DMS153 (cell line): ENCODE results near the gene CCDC141.

Experiments used
- DNase-seq: peaks from one replicate; lab custom pipeline; 2025; lab: John Stamatoyannopoulos, UW

Gene CCDC141

GRCh38 chr2:178962805-178963433 lies 87.0 kb downstream of the CCDC141 start:
- no peak for DNase-seq

- DNase-seq: no peak
Measured at GRCh38 chr2:178962152-178962551, 87.8 kb downstream of the CCDC141 start.

DNA sequence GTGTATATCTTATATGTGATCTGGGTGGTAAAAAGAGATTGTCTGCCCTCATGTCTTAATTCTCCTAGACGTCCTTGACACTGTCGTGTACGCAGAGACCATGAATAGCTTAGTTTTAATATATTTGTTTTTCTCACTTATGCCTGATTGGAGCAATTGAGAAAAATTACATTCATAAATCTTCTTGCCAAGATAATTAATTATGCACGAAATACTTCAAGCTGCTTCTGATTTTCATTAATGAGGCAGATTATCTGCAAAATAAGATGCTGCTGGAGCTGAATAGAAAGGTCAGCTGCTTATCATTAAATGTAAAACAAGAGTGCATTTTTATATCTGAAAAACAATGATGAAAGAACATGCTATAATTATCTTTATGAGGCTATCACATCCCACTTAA lies 95.9 kb downstream of the CCDC141 start:
- DNase-seq: no peak

DNA sequence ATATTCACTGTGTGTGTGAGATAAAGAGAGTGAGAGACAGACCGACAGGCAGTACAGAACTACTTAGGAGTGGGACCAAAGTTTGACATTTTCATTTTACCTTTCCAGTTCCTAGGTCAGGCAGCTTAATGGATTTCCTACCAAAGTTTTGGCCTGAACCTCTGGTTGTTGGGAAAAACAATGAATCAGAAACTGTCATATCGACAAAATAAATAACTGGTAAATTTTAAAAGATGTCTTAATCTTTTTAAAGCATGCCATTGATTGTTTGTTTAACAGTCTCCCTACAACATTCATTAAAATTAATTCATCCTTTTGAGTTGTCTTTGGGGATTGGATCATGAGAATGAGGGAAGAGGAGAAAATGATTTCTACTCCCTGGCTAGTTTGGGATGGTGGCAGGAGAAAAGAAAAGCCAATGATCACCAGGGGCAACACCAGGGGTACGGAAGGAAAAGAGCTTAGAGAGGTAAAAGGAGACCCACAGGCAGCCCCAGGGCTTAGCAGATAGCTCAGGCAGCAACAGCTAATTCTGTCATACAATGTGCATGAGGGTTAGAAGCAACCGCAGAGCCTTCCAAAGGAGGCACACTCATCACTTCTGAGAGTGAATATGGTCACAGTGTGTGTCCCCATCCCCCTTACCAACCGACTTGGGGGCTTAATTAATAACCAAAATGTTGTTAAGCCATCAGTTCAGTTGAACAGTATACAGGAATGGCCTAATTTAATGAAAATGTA lies 98.5 kb downstream of the CCDC141 start:
- no peak for DNase-seq

DNA sequence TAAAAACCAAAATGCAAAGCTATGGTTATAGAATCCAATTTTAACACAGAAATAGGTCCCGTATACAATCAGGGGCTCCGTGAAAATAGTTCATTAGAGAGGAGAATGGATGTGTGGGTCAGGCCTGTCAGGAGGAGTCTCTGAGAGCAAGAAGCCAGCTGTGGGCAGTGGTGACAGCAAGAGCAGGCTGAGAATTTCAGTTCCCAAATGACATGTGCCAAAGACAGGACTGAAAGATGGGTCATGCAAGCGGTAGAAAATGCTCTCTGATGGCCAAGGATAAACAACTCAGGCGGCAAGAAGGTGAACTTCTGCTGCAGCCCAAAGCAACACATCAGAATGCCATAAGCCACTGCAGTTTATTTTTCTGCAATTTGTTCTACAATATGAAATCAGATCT lies 100.4 kb downstream of the CCDC141 start:
- DNase-seq: no peak

DNA sequence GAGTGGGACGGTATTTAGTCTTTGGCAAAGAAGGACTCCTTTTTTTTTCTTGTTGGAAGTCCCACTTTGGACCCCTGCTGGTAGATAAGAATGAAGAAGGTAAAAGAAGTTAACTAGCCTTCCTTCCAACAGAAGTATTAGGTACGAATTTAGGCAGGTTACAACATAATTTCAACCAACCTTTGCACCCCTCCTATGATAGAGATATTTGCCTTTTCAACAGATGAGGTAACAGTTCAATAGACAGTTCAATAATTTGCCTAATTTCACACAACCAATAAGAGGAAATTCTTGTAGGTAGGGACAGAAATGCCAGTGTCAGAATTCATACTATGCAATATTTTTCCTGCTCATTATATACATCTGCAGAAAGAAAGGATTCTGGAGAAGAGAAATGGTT lies 100.8 kb downstream of the CCDC141 start:
- no peak for DNase-seq

- DNase-seq: no peak
Measured at GRCh38 chr2:178947006-178947405, 102.9 kb downstream of the CCDC141 start.

- no peak for DNase-seq
Measured at GRCh38 chr2:178946494-178946893, 103.4 kb downstream of the CCDC141 start.

DNA sequence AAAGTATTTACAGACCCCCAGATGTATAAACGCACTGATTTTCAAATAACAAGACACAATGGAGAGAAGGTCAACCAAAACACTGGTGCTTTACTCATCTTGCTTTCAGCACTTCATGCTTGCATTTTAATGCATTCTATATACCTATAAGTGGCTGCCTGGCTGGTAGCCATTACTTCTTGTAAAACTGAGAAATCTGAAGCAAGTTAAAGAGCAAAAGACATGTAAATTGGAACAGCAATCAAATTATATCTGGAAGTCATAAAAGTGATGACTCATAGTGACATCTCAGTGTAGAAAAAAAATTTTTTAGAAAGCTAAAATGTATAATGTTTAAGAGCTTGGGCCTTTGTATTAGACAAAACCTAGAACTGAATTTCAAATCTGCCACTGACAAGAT lies 106.2 kb downstream of the CCDC141 start:
- DNase-seq: no peak

DNA sequence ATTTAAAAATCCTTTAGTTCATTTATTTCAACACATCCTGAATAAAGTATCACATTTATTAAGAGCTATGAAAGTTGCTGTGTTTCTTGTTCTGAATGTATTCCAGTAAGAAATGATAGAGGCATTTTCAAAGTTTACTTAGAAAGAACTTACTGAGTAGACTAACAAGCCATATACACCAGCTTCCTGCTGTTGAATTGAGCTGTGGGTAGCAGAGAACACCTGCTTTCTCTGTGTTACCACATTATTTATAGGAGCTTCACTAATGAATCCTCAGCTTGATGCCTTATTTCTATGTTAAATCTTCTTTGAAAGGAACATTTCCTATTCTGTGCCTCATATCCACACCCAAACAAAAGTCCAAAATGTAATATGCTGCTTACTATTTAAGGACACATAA lies 115.4 kb downstream of the CCDC141 start:
- no peak for DNase-seq

- DNase-seq: no peak
Measured at GRCh38 chr2:178933493-178933892, 116.4 kb downstream of the CCDC141 start.

DNA sequence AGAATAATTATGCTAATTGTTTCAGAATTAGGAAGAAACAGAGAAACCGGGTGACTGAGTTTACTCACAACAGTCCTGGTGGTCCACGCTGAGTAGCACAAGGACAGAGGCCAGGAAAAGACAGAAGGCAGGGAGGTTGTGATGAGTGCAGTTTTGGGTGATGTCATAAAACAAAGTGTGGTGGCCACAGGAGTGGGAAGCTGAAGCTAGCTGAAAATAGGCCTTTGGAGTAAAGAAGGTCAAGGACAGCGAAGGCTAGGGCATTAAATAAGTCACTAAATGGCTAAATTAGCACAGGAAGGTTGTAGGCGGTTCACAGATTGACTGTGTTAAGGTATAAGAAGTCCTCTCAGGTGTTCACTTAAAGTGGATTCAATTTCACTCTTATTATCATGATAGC lies 121.9 kb downstream of the CCDC141 start:
- no peak for DNase-seq

DNA sequence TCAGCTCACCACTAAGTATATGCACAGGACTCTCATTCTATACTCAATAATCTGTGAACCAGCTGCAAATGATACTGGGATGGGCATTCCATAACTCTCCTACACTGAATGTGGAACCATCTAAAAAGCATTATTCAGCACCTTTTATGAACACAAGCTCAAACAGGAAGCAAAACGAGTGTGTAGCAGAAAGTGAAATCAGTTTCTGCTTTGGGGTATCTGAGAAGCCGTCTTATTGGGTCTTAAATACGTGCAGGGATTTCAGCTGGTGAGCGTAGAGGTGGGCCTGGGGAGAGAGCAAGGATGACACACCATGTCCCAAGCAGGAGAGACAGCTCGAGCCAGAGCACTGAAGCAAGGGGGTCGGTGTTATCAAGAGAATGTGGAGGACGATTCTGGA lies 122.8 kb downstream of the CCDC141 start:
- no peak for DNase-seq

DNA sequence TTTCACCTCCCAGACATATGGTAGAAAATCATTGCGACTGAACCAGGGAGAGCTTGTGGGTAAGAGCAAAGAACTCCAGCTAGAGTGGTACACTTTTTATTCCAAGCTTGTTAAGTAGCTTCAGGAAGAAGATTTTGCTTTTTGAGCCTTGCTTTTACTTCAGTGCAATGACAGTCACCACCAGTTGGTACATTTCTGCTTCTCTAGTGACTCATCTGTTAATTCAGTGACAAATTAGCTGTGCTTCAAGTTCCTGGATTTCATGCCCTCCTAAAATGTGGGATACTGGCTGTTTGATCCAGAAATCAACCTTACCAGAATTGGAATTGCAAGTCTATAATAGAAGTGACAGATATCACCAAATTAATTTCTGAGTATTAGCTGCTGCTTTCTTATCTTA lies 125.1 kb downstream of the CCDC141 start:
- no peak for DNase-seq

DNA sequence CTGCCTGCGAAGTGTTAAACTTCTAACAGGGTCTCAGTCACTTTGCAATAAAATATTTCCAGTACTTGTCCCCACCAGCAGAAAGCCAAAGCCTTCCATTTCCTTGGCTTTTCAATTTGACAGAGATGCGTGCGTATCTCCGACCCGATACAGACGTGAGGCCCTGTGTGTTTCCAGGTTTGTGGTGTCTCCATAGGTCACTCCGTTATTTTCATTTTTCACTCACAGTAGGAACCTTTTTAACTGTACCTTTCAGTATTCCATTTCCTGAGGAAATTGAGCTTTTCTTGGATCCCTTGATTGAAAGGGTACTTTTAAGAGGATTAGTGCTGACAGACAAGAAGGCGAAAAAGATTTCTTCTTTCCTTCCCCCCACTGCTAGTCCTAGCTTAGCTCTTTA lies 126.4 kb downstream of the CCDC141 start:
- no peak for DNase-seq

GRCh38 chr2:178920916-178921513 lies 128.9 kb downstream of the CCDC141 start:
- no peak for DNase-seq

- no peak for DNase-seq
Measured at GRCh38 chr2:178917555-178917954, 132.4 kb downstream of the CCDC141 start.

GRCh38 chr2:178915423-178916173 lies 134.3 kb downstream of the CCDC141 start:
- no peak for DNase-seq

DNA sequence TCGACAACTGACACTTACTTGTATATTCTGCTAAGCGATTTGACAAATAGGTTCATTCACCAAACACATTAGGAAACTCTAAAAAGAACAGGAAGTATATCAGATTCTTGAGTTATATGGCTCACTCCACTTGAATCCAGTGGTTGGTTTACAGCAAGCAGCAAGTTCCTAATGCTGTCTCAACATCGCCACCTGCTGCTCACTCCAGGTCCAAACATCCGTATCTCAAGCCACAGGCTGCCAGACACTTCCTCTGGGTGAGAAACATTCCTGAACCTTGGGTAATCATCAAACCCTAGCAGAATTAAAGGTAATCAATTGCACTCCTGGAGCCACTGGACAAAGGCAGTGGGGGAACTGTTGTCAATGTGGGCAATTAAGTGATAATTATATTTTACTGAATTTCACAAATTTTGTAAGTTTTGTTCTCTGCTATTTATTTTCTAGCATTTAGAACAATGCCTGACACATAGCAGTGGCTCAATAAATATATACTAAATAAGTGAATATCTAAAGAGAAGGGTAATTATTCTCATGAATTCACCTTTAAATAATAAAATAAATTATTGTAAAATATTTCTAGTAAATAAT lies 135.6 kb downstream of the CCDC141 start:
- DNase-seq: peak; percentile 51

DNA sequence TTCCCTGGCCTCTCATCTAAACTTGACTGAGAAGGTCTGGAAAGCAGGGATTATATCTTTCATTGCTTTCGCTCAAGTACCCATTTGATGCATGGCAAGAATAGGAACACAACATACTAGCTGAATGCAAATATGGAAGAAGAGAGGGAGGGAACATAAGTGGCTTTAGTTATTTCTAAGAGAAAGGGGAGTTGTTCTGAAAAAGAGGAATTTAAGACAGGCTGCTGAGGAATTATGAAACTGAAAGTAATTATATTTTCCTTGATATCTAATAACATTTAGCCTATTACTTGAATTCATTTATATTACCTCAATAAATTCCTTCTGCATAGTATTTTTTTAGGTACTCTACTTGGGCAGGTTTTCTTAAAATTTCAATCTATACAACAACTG lies 136.9 kb downstream of the CCDC141 start:
- DNase-seq: no peak

GRCh38 chr2:178912416-178913048 lies 137.4 kb downstream of the CCDC141 start:
- no peak for DNase-seq

- DNase-seq: no peak
Measured at GRCh38 chr2:178911039-178911438, 138.9 kb downstream of the CCDC141 start.
